Suppressor macrophage treated with lipopolysaccharide for 1 hour (primary cell): ENCODE data around the gene SMG1.
"Not testable (repeated sequence)": the region's sequence is repeated elsewhere in the genome, so short reads cannot be mapped to it uniquely, and the experiment has no call there.

Source experiments
- DNase-seq, 3 donors: peaks; one replicate each; pipeline ENCODE4 v3.0.0-alpha.2; 2020 to 2022

Gene SMG1

GRCh38 chr16:18757960-18758660 is 168.1 kb downstream of the SMG1 start:
- DNase-seq: not testable (repeated sequence)

GRCh38 chr16:18756639-18757038 is 169.6 kb downstream of the SMG1 start:
- DNase-seq: not testable (repeated sequence)
